GM12878 (cell line): ENCODE results near the gene FKBP8. TPM values are rescaled to one million over a fixed set of nuclear protein-coding genes. Genes with fewer than 3 reads are reported as not detected.
A peak's percentile ranks its signal among the peaks of the same experiment; 100 is the strongest.
"Not testable (repeated sequence)": the region's sequence is repeated elsewhere in the genome, so short reads cannot be mapped to it uniquely, and the experiment has no call there.

ENCODE experiments used
- ATAC-seq: fragments of 200-7000 bp; cut with Tn5 transposase; 3 replicates; pipeline ENCODE4 v1.9.1; 2020; ENCODE audit warnings: mild to moderate bottlenecking, moderate library complexity
- BruUV-seq: library from RNA; stranded (reverse); fragments of 400-500 nt; replicated peaks from 2 replicates; lab custom pipeline; 2021; lab: Mats Ljungman, UMichigan
- CTCF ChIA-PET: fragments of 300-600 bp; sonication (Branson Sonifier 250); formaldehyde crosslinking; extraction: SDS; loops from one replicate; lab custom pipeline; 2021; ENCODE audit warnings: inconsistent platforms; lab: Yijun Ruan, JAX
- POLR2A ChIA-PET: fragments of 350-600 bp; formaldehyde crosslinking; extraction: SDS; loops from one replicate; lab custom pipeline; 2021; ENCODE audit warnings: inconsistent platforms; lab: Charles Lee
- RAD21 ChIA-PET: fragments of 300-600 bp; sonication (Branson Sonifier 250); formaldehyde crosslinking; loops from one replicate; lab custom pipeline; 2023; ENCODE audit warnings: antibody characterized with exemption; ENCODE audit not compliant: unreplicated experiment; lab: Charles Lee
- SMC1A ChIA-PET: fragments of 300-600 bp; sonication (Branson Sonifier 250); formaldehyde crosslinking; loops from one replicate; lab custom pipeline; 2023; ENCODE audit not compliant: unreplicated experiment, uncharacterized antibody; lab: Charles Lee
- DNase-seq: peaks from one replicate; pipeline ENCODE4 v3.0.0-alpha.2; 2011; ENCODE audit warnings: low read depth, low spot score
- FAIRE-seq: peaks from 3 replicates; lab custom pipeline; 2011; peaks lifted over from hg19 to GRCh38; lab: Jason Lieb, UNC
- H2AFZ ChIP-seq: 2 replicates; pipeline ENCODE4 v1.6.0; 2011; ENCODE audit warnings: low read depth, low read length, control low read depth; ENCODE audit not compliant: control insufficient read depth
- H3K27ac ChIP-seq: 2 replicates; pipeline ENCODE4 v1.5.1; 2011; ENCODE audit warnings: control low read depth; ENCODE audit not compliant: control insufficient read depth, insufficient read depth
- H3K27me3 ChIP-seq, 2 experiments: replicated peaks in 1 of 2; 2 replicates each; pipeline versions ENCODE4 v1.6.0 to v1.6.1; 2011; ENCODE audit warnings: low read length in 1 of 2; ENCODE audit not compliant: control insufficient read depth in 2 of 2, insufficient read depth in 2 of 2
- H3K36me3 ChIP-seq, 2 experiments: 2 replicates each; pipeline ENCODE4 v1.5.1; 2011; ENCODE audit warnings: low read length in 1 of 2; ENCODE audit not compliant: control insufficient read depth in 2 of 2, insufficient read depth in 2 of 2
- H3K4me1 ChIP-seq: 2 replicates; pipeline ENCODE4 v1.6.1; 2011; ENCODE audit warnings: mild to moderate bottlenecking, low read length, moderate library complexity, mixed read lengths; ENCODE audit not compliant: control insufficient read depth, insufficient read depth
- H3K4me2 ChIP-seq: 2 replicates; pipeline ENCODE4 v1.6.0; 2011; ENCODE audit warnings: control low read depth; ENCODE audit not compliant: control insufficient read depth, insufficient read depth
- H3K4me3 ChIP-seq: fragments of 200-600 bp; sonication (generic); 2 replicates; pipeline ENCODE4 v1.5.1; 2016
- H3K79me2 ChIP-seq: 2 replicates; pipeline ENCODE4 v1.6.0; 2011; ENCODE audit warnings: low read length; ENCODE audit not compliant: control insufficient read depth, insufficient read depth
- H3K9ac ChIP-seq: 2 replicates; pipeline ENCODE4 v1.8.0; 2011; ENCODE audit warnings: low read length, control low read depth, mixed read lengths; ENCODE audit not compliant: control insufficient read depth, insufficient read depth
- H3K9me3 ChIP-seq: replicated peaks from 3 replicates; pipeline ENCODE4 v1.5.1; 2011; ENCODE audit warnings: mild to moderate bottlenecking, low read length; ENCODE audit not compliant: control insufficient read depth, insufficient read depth
- H4K20me1 ChIP-seq: 2 replicates; pipeline ENCODE4 v1.6.0; 2011; ENCODE audit not compliant: control insufficient read depth, insufficient read depth
- PML ChIP-seq: IDR thresholded peaks from 2 replicates; pipeline ENCODE4 v1.6.1; 2012; ENCODE audit warnings: low read length, inconsistent platforms
- WGBS: methylation state at CpG from one replicate; pipeline ENCODE4 v1.1.6; 2016; ENCODE audit warnings: low lambda C conversion rate; ENCODE audit not compliant: insufficient replicate concordance, insufficient coverage; ENCODE audit errors: missing lambda C conversion rate; 5-methylcytosine and 5-hydroxymethylcytosine counted together
- in situ Hi-C: fragments of 300-500 bp; cut with MboI; formaldehyde crosslinking; loops from 9 replicates; pipeline ENCODE4 v1.14.3; 2018; ENCODE audit warnings: mixed read lengths
- intact Hi-C: fragments of 100-400 bp; cut with micrococcal nuclease; formaldehyde crosslinking; loops from one replicate; pipeline ENCODE4 v1.14.2; 2022; ENCODE audit not compliant: unreplicated experiment
- polyA plus RNA-seq, 11 experiments: library from polyadenylated mRNA; depleted of rRNA in 4 of 11; unstranded in 6 of 11; stranded (reverse) in 5 of 11; fragments of >200 nt; fragmentation: Nextera tagmentation in 4 of 11; fragmentation: Illumina TruSeq in 1 of 11; extraction: Ambion mirVana in 4 of 11; extraction: Trizol in 1 of 11; gene quantifications; 1 replicate in 1 of 11; 2 replicates in 10 of 11; pipeline versions ENCODE4 v1.2.1 to v1.2.3, GENCODE V29; 2011 to 2016; ENCODE audit warnings: inconsistent platforms in 2 of 11, missing spikeins in 2 of 11, low read depth in 1 of 11
- total RNA-seq, 4 experiments: library from RNA; depleted of rRNA in 3 of 4; stranded (reverse); fragments of >200 nt in 3 of 4; fragmentation: Illumina TruSeq in 1 of 4; extraction: Trizol in 1 of 4; gene quantifications; 2 replicates each; pipeline versions ENCODE4 v1.2.1 to v1.2.3, GENCODE V29; 2013 to 2021

The FKBP8 gene
- total and polyA plus RNA-seq, 10 of the 15 experiments (the other 5 are each of a cell fraction or from before 2014, with no cell fraction given), result 0.13 to 205 (median 95.4) TPM

DNA sequence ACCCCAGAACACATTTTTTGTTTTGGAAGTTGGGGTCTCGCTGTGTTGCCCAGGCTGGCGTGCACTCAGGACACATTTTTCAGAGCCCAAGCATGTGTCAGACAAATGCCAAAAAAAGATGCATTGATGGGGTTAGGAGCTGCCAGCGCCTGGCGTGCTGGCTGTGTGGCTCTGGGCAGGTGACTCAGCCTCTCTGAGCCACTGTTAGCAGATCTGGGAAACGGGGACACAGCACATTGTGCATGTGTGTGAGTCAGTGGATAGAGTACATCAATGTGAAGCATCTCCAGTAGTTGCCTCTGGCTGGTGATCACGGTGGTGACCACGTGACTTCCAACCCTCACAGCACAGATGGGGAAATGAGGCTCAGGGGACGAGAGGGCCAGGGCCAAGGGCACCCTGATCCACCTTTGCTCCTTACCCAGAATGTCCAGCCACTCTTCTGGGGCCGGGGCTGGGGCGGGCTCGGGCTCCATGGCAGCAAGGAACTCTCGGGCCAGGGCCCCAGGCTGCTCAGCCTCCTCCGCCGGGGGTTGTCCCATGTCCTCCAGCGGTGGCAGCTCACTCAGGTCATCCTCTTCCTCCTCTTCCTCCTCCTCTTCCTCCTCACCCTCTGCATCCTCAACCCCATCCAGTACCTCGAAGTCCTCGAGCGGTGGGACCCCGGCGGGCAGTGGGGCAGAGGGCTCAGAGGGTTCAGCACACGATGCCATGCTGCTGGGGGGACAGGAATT, 1.9 kb downstream of the FKBP8 start:
- H3K27ac ChIP-seq, result no peak overlapping the region; the same call in 1 of the 2 replicates
- no peak for ATAC-seq
- no peak for DNase-seq
- in situ Hi-C loops, result no loop called here
- peak overlapping the region; percentile 98 for H3K4me2 ChIP-seq
- ChIA-PET POLR2A (interaction anchor here (1.0 to 1.8 kb wide), 5 partner anchors 18 to 30 kb away, joined by 4 to 6 read pairs (median 6); partner anchors contain the start of genes ELL and UBA52), RAD21 (interaction anchor here (1.2 kb wide), 1 partner anchor 16 kb away, joined by 4 read pairs; the partner anchor contains the start of gene KXD1), SMC1A (interaction anchor here (1.0 to 1.1 kb wide), 2 partner anchors 17 to 22 kb away, joined by 4 to 5 read pairs; partner anchors contain the start of gene KXD1), CTCF (interaction anchor here (1.4 kb wide), 1 partner anchor 21 kb away, joined by 6 read pairs; no protein-coding TSS in a partner anchor)
- no peak overlapping the region for H2AFZ ChIP-seq
- TF ChIP-seq PML, result no peak
- no peak for FAIRE-seq
- intact Hi-C loops, result loop anchor here (5.0 kb wide), 1 partner anchor 46 kb away; the partner anchor contains the start of gene REX1BD
- H4K20me1 ChIP-seq, result no peaks in the 10 kb centered on the region
- H3K9ac ChIP-seq, result peak overlapping the region; percentile 84
- peaks cover 14% of the 10 kb centered on the region for H3K79me2 ChIP-seq
- WGBS, result 95% methylated on average over 21 of the region's 21 CpGs
- BruUV-seq, result no TSS peak
- no peaks in the 10 kb centered on the region for H3K27me3 ChIP-seq
- peaks cover 10% of the 10 kb centered on the region for H3K4me1 ChIP-seq
- H3K9me3 ChIP-seq, result no peaks in the 10 kb centered on the region
- H3K4me3 ChIP-seq, result no peak overlapping the region; the same call in 1 of the 2 replicates
- peaks cover 6 to 30% of the 10 kb centered on the region in 2 experiments; a peak in 3 of 4 replicates for H3K36me3 ChIP-seq

DNA sequence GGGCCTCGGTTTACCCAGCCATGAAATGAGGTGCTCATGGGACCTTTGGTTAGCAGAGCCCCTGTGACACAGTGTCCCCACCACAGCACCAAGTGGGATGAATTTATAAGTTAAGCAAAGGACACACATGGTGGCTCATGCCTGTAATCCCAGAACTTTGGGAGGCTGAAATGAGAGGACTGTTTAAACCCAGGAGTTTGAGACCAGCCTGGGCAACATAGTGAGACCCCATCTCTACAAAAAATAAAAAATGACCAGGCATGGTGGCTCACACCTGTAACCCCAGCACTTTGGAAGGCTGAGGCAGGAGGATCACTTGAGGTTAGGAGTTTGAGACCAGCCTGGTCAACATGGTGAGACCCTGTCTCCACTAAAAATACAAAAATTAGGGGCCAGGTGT, 3.2 kb downstream of the FKBP8 start:
- H3K4me1 ChIP-seq, H3K9ac ChIP-seq, CTCF ChIA-PET, DNase-seq, H3K9me3 ChIP-seq, H4K20me1 ChIP-seq, in situ Hi-C loops, POLR2A ChIA-PET, RAD21 ChIA-PET, ATAC-seq, H3K27ac ChIP-seq, H3K4me3 ChIP-seq, H3K4me2 ChIP-seq, H3K27me3 ChIP-seq, H2AFZ ChIP-seq, FAIRE-seq, BruUV-seq, SMC1A ChIA-PET: not testable (repeated sequence)
- intact Hi-C loops, result loop anchor here (5.0 kb wide), 1 partner anchor 47 kb away; the partner anchor contains the start of gene REX1BD
- Histone ChIP-seq H3K79me2 (peaks cover 14% of the 10 kb centered on the region), H3K36me3 (peaks cover 6 to 31% of the 10 kb centered on the region in 2 experiments; a peak in 3 of 4 replicates)
- WGBS, result 100% methylated on average over 1 of the region's 1 CpG
